Gastroesophageal sphincter (tissue), 4 donors: ENCODE data around the gene RAB5B. TPM values are rescaled to one million over a fixed set of nuclear protein-coding genes. Genes with fewer than 3 reads are reported as not detected.

ENCODE experiments used
- ATAC-seq: fragments of 150-250 bp; one replicate; pipeline ENCODE4 v1.9.1; 2016; ENCODE audit warnings: mild to moderate bottlenecking, moderate library complexity
- H3K27ac ChIP-seq, 4 donors: fragments of 200-600 bp; sonication (generic) in 3 of 4; 1 replicate in 3 of 4; 2 replicates in 1 of 4; pipeline ENCODE4 v1.5.1; 2016 to 2019
- H3K27me3 ChIP-seq: fragments of 200-600 bp; sonication (generic); one replicate; pipeline ENCODE4 v1.5.1; 2019
- H3K36me3 ChIP-seq, 2 donors: fragments of 200-600 bp; sonication (generic); one replicate each; pipeline ENCODE4 v1.5.1; 2019; ENCODE audit warnings: control low read depth in 1 of 2
- H3K4me1 ChIP-seq, 3 donors: fragments of 200-600 bp; sonication (generic); 1 replicate in 2 of 3; 2 replicates in 1 of 3; pipeline ENCODE4 v1.5.1; 2016 to 2019; ENCODE audit warnings: control low read depth in 2 of 3
- H3K4me3 ChIP-seq, 2 donors: fragments of 200-600 bp; sonication (generic); one replicate each; pipeline ENCODE4 v1.5.1; 2019; ENCODE audit warnings: mild to moderate bottlenecking in 1 of 2, moderate library complexity in 1 of 2
- H3K9me3 ChIP-seq, 3 donors: fragments of 200-600 bp; sonication (generic); one replicate each; pipeline ENCODE4 v1.5.1; 2017 to 2019; ENCODE audit warnings: control low read depth in 2 of 3
- CTCF ChIP-seq, 4 experiments: fragments of 200-600 bp in 2 of 4; fragments of 450-650 bp in 2 of 4; sonication (generic) in 1 of 4; IDR thresholded peaks; one replicate each; pipeline ENCODE4 v1.5.1; 2017 to 2019; ENCODE audit warnings: antibody characterized with exemption in 4 of 4, mild to moderate bottlenecking in 2 of 4, moderate library complexity in 2 of 4
- EP300 ChIP-seq: sonication (generic); formaldehyde crosslinking; IDR thresholded peaks from one replicate; pipeline ENCODE4 v1.6.1; 2017; ENCODE audit warnings: antibody characterized with exemption, mild to moderate bottlenecking
- POLR2A ChIP-seq, 2 donors: fragments of 450-650 bp; IDR thresholded peaks; one replicate each; pipeline ENCODE4 v1.6.1; 2017; ENCODE audit warnings: antibody characterized with exemption in 2 of 2, mild to moderate bottlenecking in 2 of 2, moderate library complexity in 1 of 2
- POLR2AphosphoS5 ChIP-seq: sonication (generic); formaldehyde crosslinking; IDR thresholded peaks from one replicate; pipeline ENCODE4 v1.6.1; 2017; ENCODE audit warnings: antibody characterized with exemption
- WGBS, 2 donors: methylation state at CpG; one replicate each; pipeline ENCODE4 v1.1.5; 2018; ENCODE audit warnings: low coverage in 1 of 2; 5-methylcytosine and 5-hydroxymethylcytosine counted together
- total RNA-seq, 4 donors: library from RNA; depleted of rRNA; stranded (reverse); fragments of >200 nt; gene quantifications; one replicate each; pipeline ENCODE4 v1.1.0, GENCODE V29; 2016

Gene RAB5B
- total RNA-seq, 4 donors from 2014 or later = 113 to 169 (median 142) TPM

- WGBS, 2 donors = 1% methylated on average over 32 of the region's 60 CpGs; no CpG with 5 or more reads in 1 of the 2 donors
- no peak for TF ChIP-seq POLR2AphosphoS5
- no peak for TF ChIP-seq EP300
- peak in 1 of 2 donors; percentile 35 for TF ChIP-seq POLR2A (IDR thresholded peaks at IDR 0.05)
- peak in 1 of 4 experiments; percentile 7 for TF ChIP-seq CTCF (IDR thresholded peaks at IDR 0.05)
- Histone ChIP-seq H3K4me3 (peak overlapping the region; percentile 78 to 88), H3K27ac (peak overlapping the region; percentile 62 to 89 (median 86)), H3K27me3 (no peaks in the 10 kb centered on the region), H3K36me3 (peaks cover 0 to 2% of the 10 kb centered on the region in 2 donors), H3K4me1 (peaks cover 3 to 72% (median 33%) of the 10 kb centered on the region in 3 donors), H3K9me3 (no peaks in the 10 kb centered on the region)
- peak; percentile 72 for ATAC-seq
These were observed 41.9 kb upstream of the RAB5B start for GRCh38 chr12:55931780-55932550.

GRCh38 chr12:55932551-55932910, 41.3 kb upstream of the RAB5B start:
- Histone ChIP-seq H3K9me3 (no peaks in the 10 kb centered on the region), H3K4me1 (peaks cover 3 to 72% (median 33%) of the 10 kb centered on the region in 3 donors), H3K4me3 (peak overlapping the region; percentile 78 to 88), H3K36me3 (peaks cover 0 to 8% of the 10 kb centered on the region in 2 donors), H3K27me3 (no peaks in the 10 kb centered on the region), H3K27ac (peak overlapping the region in 3 of 4 donors; percentile 86 to 89 (median 87))
- TF ChIP-seq EP300 = no peak
- no peak for TF ChIP-seq POLR2A (IDR thresholded peaks at IDR 0.05)
- TF ChIP-seq CTCF (IDR thresholded peaks at IDR 0.05) = no peak
- TF ChIP-seq POLR2AphosphoS5 = no peak
- WGBS, 2 donors = 0 to 10% methylated on average over 1 to 2 of the region's 4 CpGs
- ATAC-seq = no peak

GRCh38 chr12:55933169-55933798, 40.6 kb upstream of the RAB5B start:
- Histone ChIP-seq H3K27me3 (no peaks in the 10 kb centered on the region), H3K4me1 (peaks cover 3 to 69% (median 30%) of the 10 kb centered on the region in 3 donors), H3K4me3 (no peak overlapping the region), H3K36me3 (peaks cover 0 to 10% of the 10 kb centered on the region in 2 donors), H3K9me3 (no peaks in the 10 kb centered on the region), H3K27ac (peak overlapping the region in 1 of 4 donors; percentile 89)
- WGBS, 2 donors = 67 to 83% methylated on average over 3 to 7 of the region's 7 CpGs
- ATAC-seq = no peak
- TF ChIP-seq EP300 (no peak), POLR2A (IDR thresholded peaks at IDR 0.05) (no peak)

DNA sequence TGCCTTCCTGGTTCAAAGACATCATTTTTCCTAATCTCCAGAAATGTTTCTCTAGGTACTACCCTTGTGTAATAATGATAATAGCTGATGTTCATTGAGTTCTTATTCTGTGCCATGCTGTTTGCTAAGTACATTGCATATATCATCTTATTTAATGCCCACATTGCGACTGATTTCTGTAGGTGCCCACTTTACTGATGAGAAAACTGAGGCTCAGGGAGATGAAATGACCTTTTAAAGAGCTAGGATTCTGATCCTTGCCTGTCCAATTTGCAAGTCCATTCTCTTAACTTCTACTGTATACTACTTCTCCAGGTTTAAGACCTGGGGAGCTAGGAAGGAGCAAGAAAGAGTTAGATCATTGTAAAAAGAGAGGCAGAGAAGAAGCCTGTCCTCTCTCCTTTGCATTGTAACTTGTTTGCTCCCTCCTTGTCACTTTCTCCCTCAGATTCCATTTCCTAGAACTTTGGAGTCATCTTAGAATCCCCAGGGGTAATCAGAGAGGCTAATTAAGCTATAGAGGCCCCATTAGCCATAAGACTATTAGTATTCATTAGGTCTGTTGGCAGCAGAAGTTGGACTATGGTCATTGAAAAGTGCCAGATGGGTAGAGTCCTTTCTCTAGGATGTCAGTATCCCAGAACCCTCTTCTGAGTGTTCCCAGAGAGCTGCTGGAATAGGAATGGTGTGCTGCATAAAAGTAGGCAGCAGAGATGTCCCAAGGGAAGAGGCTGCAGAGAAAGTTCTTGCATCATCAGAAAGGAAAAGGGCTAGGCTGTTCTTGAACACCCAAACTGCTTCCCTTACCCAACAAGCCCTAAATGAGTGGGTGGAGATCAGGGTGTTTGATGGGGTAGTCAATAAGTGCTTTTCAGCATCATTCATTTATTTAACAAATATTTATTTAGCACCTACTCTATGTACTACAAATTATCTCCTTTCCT, 39.8 kb upstream of the RAB5B start:
- 100% methylated on average over 1 of the region's 1 CpG; no CpG with 5 or more reads in 1 of the 2 donors for WGBS, 2 donors
- no peaks in the 10 kb centered on the region for H3K27me3 ChIP-seq
- H3K9me3 ChIP-seq = no peaks in the 10 kb centered on the region
- H3K27ac ChIP-seq = no peak overlapping the region
- no peak overlapping the region for H3K4me3 ChIP-seq
- H3K4me1 ChIP-seq = peaks cover 3 to 61% (median 24%) of the 10 kb centered on the region in 3 donors
- peaks cover 0 to 18% of the 10 kb centered on the region in 2 donors for H3K36me3 ChIP-seq
- ATAC-seq = no peak
- no peak for TF ChIP-seq POLR2A (IDR thresholded peaks at IDR 0.05)
- no peak for TF ChIP-seq EP300
- TF ChIP-seq POLR2AphosphoS5 = no peak
- no peak for TF ChIP-seq CTCF (IDR thresholded peaks at IDR 0.05)

- no peak overlapping the region for H3K27ac ChIP-seq
- peaks cover 0 to 19% of the 10 kb centered on the region in 2 donors for H3K36me3 ChIP-seq
- no peaks in the 10 kb centered on the region for H3K9me3 ChIP-seq
- no peaks in the 10 kb centered on the region for H3K27me3 ChIP-seq
- 67 to 100% methylated on average over 1 of the region's 1 CpG for WGBS, 2 donors
- H3K4me3 ChIP-seq = no peak overlapping the region
- no peak for TF ChIP-seq EP300
- TF ChIP-seq POLR2AphosphoS5 = no peak
- TF ChIP-seq POLR2A (IDR thresholded peaks at IDR 0.05) = no peak
- no peak for TF ChIP-seq CTCF (IDR thresholded peaks at IDR 0.05)
- H3K4me1 ChIP-seq = peaks cover 3 to 55% (median 24%) of the 10 kb centered on the region in 3 donors
- no peak for ATAC-seq
These were observed 39.1 kb upstream of the RAB5B start for GRCh38 chr12:55934773-55935172.
